ENCODE measurements around the gene UGT1A7.

UGT1A7 gene

GRCh38 chr2:233689031-233689430 lies 7.3 kb downstream of the UGT1A7 start:
- TF ChIP-seq ZBTB7A (IDR thresholded peaks at IDR 0.05; ENCODE audit: low read depth): no peak
- TF ChIP-seq NFIC (IDR thresholded peaks at IDR 0.05): no peak
- TF ChIP-seq EGR1 (IDR thresholded peaks at IDR 0.05): no peak
- no peak for TF ChIP-seq TAF1 (IDR thresholded peaks at IDR 0.05; ENCODE audit: low read depth)
- no peak for TF ChIP-seq FOXM1 (IDR thresholded peaks at IDR 0.05; ENCODE audit: borderline replicate concordance, low read depth)
- TF ChIP-seq USF1 (IDR thresholded peaks at IDR 0.05): no peak
- TF ChIP-seq CREB1 (IDR thresholded peaks at IDR 0.05; ENCODE audit: low read depth): no peak
- TF ChIP-seq MAX (IDR thresholded peaks at IDR 0.05): no peak
- TF ChIP-seq TCF12 (IDR thresholded peaks at IDR 0.05; ENCODE audit: low read depth): no peak
- no peak for TF ChIP-seq CEBPB (IDR thresholded peaks at IDR 0.05)
- TF ChIP-seq REST (IDR thresholded peaks at IDR 0.05; ENCODE audit: low read depth): no peak
- no peak for TF ChIP-seq YY1 (IDR thresholded peaks at IDR 0.05; ENCODE audit: low read depth)
- no peak for TF ChIP-seq TEAD4 (IDR thresholded peaks at IDR 0.05)

GRCh38 chr2:233689501-233689900 lies 7.8 kb downstream of the UGT1A7 start:
- TF ChIP-seq NFIC (IDR thresholded peaks at IDR 0.05) (no peak), USF1 (IDR thresholded peaks at IDR 0.05) (no peak), ZBTB7A (IDR thresholded peaks at IDR 0.05; ENCODE audit: low read depth) (no peak), TEAD4 (IDR thresholded peaks at IDR 0.05) (no peak), CEBPB (IDR thresholded peaks at IDR 0.05) (no peak), REST (IDR thresholded peaks at IDR 0.05; ENCODE audit: low read depth) (no peak)

GRCh38 chr2:233690444-233690843 lies 8.7 kb downstream of the UGT1A7 start:
- TF ChIP-seq REST (IDR thresholded peaks at IDR 0.05; ENCODE audit: low read depth): no peak
- no peak for TF ChIP-seq RAD21 (IDR thresholded peaks at IDR 0.05; ENCODE audit: low read depth)
- no peak for TF ChIP-seq TEAD4 (IDR thresholded peaks at IDR 0.05)
- TF ChIP-seq FOXM1 (IDR thresholded peaks at IDR 0.05; ENCODE audit: borderline replicate concordance, low read depth): no peak
- no peak for TF ChIP-seq USF1 (IDR thresholded peaks at IDR 0.05)
- TF ChIP-seq EGR1 (IDR thresholded peaks at IDR 0.05): no peak
- TF ChIP-seq CEBPB (IDR thresholded peaks at IDR 0.05): no peak
- TF ChIP-seq YY1 (IDR thresholded peaks at IDR 0.05; ENCODE audit: low read depth): no peak
- no peak for TF ChIP-seq EP300 (IDR thresholded peaks at IDR 0.05; ENCODE audit: borderline replicate concordance)
- no peak for TF ChIP-seq TCF12 (IDR thresholded peaks at IDR 0.05; ENCODE audit: low read depth)
- no peak for TF ChIP-seq MAX (IDR thresholded peaks at IDR 0.05)
- TF ChIP-seq CREB1 (IDR thresholded peaks at IDR 0.05; ENCODE audit: low read depth): no peak
- TF ChIP-seq TAF1 (IDR thresholded peaks at IDR 0.05; ENCODE audit: low read depth): no peak
- TF ChIP-seq NFIC (IDR thresholded peaks at IDR 0.05): no peak
- no peak for TF ChIP-seq ZBTB7A (IDR thresholded peaks at IDR 0.05; ENCODE audit: low read depth)
